Islet of Langerhans (tissue), 1 donor: ENCODE data around the gene EIF2S3.
"Not testable (repeated sequence)": the region's sequence is repeated elsewhere in the genome, so short reads cannot be mapped to it uniquely, and the experiment has no call there.

Experiments used
- FAIRE-seq: peaks from one replicate; lab custom pipeline; 2011; peaks lifted over from hg19 to GRCh38; lab: Jason Lieb, UNC

EIF2S3 gene

GRCh38 chrX:24054182-24055042 lies at the start of gene EIF2S3:
TSS of gene EIF2S3 (plus strand) at chrX:24054956. CDS start at chrX:24054969, 13 bp downstream.
- FAIRE-seq, result peak; percentile 99

GRCh38 chrX:24005028-24005427 lies 49.7 kb upstream of the EIF2S3 start:
- FAIRE-seq, result no peak

GRCh38 chrX:24005867-24006266 lies 48.9 kb upstream of the EIF2S3 start:
- FAIRE-seq, result no peak

GRCh38 chrX:24012266-24012665 lies 42.5 kb upstream of the EIF2S3 start:
- no peak for FAIRE-seq

- no peak for FAIRE-seq
These were observed 40.3 kb upstream of the EIF2S3 start for GRCh38 chrX:24014388-24015018.

- FAIRE-seq, result no peak
These were observed 37.1 kb upstream of the EIF2S3 start for GRCh38 chrX:24017674-24018073.

GRCh38 chrX:24018809-24019208 lies 35.9 kb upstream of the EIF2S3 start:
- FAIRE-seq, result no peak

- FAIRE-seq, result no peak
These were observed 35.3 kb upstream of the EIF2S3 start for GRCh38 chrX:24019448-24019847.

- FAIRE-seq, result no peak
These were observed 34.4 kb upstream of the EIF2S3 start for GRCh38 chrX:24020306-24020876.

GRCh38 chrX:24023544-24023943 lies 31.2 kb upstream of the EIF2S3 start:
- no peak for FAIRE-seq

GRCh38 chrX:24023972-24024669 lies 30.6 kb upstream of the EIF2S3 start:
- peak; percentile 86 for FAIRE-seq

- FAIRE-seq, result no peak
These were observed 29.7 kb upstream of the EIF2S3 start for GRCh38 chrX:24024819-24025740.

- peak; percentile 96 for FAIRE-seq
These were observed 28.9 kb upstream of the EIF2S3 start for GRCh38 chrX:24025741-24026403.

GRCh38 chrX:24026432-24026831 lies 28.3 kb upstream of the EIF2S3 start:
- peak; percentile 53 for FAIRE-seq

GRCh38 chrX:24027086-24027485 lies 27.7 kb upstream of the EIF2S3 start, which contains the start of gene KLHL15:
TSS of gene KLHL15 (minus strand) at chrX:24027186. CDS start at chrX:24006693, 20,493 bp downstream.
- no peak for FAIRE-seq

- no peak for FAIRE-seq
These were observed 26.8 kb upstream of the EIF2S3 start for GRCh38 chrX:24027985-24028384.

GRCh38 chrX:24030597-24030996 lies 24.2 kb upstream of the EIF2S3 start:
- no peak for FAIRE-seq

GRCh38 chrX:24034485-24034884 lies 20.3 kb upstream of the EIF2S3 start:
- no peak for FAIRE-seq

- FAIRE-seq, result no peak
These were observed 17.0 kb upstream of the EIF2S3 start for GRCh38 chrX:24037729-24038128.

GRCh38 chrX:24046060-24046459 lies 8.7 kb upstream of the EIF2S3 start:
- FAIRE-seq, result peak; percentile 45

GRCh38 chrX:24049643-24050042 lies 5.1 kb upstream of the EIF2S3 start:
- not testable (repeated sequence) for FAIRE-seq
